GM19351 (cell line): Measurements from ENCODE around the gene NAA10.
A peak's percentile ranks its signal among the peaks of the same experiment; 100 is the strongest.

Experiments
- ATAC-seq: cut with Tn5 transposase; IDR thresholded peaks from one replicate; pipeline ENCODE4 v1.9.1; 2021; ENCODE audit warnings: mild to moderate bottlenecking, moderate library complexity; ENCODE audit not compliant: unreplicated experiment

NAA10 gene

DNA sequence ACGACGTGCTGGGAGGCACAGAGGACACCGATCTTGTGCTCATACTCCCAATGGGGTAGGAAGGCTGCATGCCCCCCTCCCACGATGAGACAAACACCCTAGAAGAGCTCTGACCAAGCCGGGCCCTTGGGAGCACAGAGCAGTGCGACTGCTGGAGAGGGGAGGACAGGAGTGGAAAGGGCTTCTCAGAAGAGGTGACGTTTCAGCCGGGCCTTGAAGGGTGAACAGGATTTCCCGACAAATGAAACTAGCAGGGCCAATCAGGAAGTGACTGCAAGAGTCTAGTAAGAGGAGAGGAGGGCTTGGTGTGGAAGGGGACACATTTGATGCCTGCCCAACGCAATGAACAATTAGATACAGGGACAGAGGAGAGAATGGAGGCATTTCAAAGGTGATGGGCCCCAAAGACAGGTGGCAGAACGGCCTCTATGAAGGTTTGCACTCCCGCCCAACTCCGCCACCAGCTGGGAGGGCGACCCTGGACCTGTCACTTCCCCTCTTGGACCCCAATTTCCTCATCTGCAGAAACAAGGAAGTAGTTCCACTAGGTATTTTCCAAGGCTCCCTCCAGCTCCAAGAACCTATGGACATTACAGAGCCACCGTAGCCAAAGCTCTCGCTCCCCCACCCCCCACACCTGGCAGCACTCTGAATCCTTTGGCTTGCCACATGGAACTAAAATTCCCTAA is 32.8 kb upstream of the NAA10 start:
- ATAC-seq = no peak

DNA sequence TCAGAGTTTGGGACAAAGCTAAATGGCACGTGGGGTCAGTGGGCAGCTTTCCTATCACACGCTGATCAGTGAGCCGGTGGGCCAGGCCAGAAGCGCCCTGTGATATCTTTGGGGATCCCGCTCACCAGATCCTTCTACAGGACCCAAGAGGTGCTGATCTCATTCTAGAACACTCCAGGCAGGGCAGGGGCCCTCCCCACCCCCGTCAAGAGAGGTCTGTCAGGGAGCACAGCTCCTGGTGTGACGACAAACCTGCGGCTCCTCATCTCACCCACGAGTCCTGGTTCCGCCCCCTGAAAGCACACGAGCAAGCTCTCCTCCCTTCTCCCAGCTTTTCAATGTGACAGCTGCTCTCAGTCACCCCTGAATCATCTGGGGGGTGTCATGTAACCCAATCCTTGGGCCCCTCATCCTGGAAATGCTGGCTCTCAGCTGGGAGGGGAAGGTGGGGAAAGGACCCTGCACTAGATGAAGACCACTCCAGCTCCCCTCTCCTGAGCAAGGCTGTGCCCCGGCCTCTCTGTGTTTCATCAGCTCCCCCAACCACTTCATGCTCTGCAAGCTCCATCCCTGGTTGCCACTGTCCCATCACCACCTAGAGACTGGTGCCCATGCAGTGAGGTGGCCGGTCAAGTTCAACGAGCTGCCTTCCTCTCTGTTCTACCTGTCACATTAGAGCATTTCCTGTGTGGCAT is 32.2 kb upstream of the NAA10 start:
- ATAC-seq = no peak

DNA sequence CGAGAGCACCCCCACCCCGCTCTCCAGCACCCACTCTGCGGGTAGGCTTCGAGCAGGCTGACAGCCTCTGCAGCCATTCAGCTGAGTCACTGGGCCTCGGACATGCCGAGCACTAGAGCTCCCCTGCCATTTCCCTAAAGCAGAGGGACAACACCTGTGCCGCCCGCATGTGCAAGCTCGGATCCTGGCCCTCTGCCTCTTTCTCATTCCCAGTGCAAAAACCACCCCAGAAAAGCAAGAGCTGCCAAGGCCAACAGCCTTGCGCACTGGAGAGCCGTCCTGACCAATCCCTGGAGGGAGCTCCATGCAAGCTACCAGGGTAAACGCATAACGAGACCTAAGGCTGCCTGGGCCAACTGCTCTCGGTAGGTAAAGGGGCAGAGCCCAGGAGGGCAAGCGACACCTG is 31.4 kb upstream of the NAA10 start:
- no peak for ATAC-seq

DNA sequence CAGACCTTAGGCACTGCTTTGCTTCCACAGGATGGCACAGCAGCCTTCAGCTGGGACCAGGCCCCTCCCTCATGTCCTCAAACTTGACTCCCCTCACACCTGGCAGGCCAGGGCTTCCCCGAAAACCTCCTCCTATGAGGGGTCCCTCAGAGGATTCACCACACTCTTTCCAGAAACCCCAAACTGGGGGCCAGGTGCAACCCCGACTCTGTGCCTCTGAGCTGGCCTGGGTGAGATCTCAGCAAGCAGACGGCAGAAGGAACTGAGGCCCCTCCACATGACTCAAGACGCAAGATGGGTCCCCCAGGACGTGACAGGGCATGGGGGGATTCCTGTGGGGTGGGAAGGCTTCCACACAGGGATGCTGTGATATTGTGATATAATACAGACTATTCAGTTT is 30.6 kb upstream of the NAA10 start:
- no peak for ATAC-seq

- ATAC-seq = no peak
Observed at GRCh38 chrX:153964105-153964504, 29.3 kb upstream of the NAA10 start.

- no peak for ATAC-seq
Observed at GRCh38 chrX:153963546-153963945, 28.7 kb upstream of the NAA10 start.

DNA sequence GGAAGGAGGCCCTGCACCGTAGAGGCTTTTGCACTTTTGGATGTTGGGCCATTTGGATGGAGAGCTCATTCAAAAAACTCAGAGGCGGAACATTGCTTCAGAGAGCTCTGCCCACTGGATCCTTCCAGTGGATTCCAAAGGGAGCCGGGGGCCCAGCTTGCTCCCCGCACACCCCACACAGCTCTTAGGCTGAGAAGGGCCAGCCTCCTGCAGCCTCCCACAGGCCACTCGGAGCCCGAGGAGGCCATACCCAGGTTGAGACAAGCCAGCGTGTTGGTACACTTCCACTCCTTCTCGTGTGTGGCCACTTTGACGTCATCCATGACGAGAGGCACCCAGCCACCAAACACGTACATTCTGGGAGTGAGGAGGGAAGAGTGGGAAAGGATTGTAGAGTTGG is 26.5 kb upstream of the NAA10 start:
- ATAC-seq = no peak

DNA sequence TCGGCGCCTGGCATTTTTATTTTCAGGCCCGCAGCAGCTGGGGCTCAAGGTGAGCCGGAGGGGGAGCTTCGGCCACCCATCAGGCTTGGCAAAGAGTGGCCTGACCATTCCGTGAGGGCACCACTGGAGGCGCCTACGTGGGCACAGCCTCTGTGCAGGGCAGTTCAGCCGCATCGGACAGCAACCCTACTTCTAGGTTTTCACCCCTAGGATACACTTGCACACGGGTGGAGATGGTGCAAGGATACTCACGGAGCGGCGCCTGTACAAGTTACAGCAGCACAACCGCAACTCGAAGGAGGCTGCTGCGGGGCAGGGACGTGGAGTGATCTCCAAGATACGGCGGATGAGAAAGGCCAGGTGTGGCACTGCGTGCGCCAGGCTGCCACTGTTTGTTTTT is 25.9 kb upstream of the NAA10 start:
- no peak for ATAC-seq

DNA sequence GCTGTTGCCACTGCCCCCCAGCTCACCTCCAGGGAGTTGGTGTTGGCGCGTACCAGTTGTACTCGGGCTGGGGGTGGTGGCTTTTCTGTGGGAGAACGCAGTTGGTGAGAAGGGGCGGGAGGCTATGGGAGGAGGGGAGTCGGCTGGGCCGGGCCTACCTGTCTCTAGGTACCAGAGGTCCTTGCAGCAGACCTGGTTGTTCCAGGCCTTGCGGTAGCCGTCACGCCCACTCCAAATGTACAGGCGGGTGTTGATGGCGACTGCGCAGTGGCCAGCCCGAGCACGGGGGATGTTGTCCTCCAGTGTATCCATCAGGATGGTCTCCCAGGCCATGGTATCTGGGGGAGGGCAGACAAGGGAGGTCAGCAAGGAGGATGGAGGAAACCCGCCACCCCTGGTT is 25.2 kb upstream of the NAA10 start:
- no peak for ATAC-seq

DNA sequence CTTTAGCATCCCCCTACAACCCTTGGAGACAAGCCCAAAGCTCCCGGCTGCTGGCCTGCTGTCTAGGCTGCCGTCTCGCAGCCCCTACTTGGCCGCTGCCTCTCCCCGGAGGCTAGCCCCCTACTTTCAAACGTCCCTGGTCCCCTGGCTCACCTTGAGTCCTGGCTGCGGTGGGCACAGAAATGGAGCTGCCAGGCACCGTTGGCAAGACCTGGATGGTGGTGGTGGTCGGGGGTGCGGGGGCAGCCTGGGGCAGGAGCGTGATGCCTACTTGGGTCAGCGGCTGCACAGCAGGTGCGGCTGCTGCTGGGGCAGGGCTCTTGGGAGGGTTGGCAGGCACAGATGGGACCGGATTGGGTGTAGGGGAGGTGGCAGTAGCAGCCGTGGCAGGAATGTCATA is 24.8 kb upstream of the NAA10 start:
- no peak for ATAC-seq

- ATAC-seq = no peak
Observed at GRCh38 chrX:153958605-153959004, 23.8 kb upstream of the NAA10 start.

GRCh38 chrX:153957224-153957623 is 22.4 kb upstream of the NAA10 start:
- ATAC-seq = no peak

GRCh38 chrX:153956044-153956907 is 21.4 kb upstream of the NAA10 start:
- ATAC-seq = no peak

GRCh38 chrX:153955228-153955732 is 20.4 kb upstream of the NAA10 start:
- ATAC-seq = no peak

DNA sequence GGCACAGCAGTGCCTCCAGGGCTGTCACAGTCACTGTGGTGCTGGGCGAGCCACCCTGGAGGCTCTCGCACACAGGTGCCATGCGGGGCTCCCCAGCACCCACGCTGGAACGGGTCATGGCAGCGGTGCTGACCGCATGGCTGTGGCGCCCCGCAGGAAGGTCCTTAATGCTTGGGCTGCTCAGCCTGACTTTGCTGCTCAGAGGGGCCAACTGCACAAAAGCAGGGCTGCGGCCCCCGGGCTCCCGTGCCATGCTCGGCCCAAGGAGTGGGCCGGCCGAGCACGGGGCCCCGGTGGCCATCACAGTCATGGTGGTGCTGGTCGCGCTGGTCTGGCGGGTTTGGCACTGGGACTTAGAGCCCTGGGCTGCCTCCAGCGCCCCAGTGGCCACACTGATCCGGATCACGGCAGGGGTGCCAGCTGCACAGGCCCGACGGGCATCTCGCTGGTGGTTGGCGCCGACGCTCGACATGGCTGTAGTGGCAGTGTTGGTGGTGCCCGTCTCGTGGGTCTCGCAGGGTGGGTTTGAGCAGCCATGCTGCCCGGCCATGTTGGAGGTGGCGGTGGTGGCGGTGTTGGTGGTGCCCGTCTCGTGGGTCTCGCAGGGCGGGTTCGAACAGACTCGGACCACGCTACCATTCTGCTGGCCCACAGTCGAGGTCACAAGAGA is 19.9 kb upstream of the NAA10 start:
- no peak for ATAC-seq

DNA sequence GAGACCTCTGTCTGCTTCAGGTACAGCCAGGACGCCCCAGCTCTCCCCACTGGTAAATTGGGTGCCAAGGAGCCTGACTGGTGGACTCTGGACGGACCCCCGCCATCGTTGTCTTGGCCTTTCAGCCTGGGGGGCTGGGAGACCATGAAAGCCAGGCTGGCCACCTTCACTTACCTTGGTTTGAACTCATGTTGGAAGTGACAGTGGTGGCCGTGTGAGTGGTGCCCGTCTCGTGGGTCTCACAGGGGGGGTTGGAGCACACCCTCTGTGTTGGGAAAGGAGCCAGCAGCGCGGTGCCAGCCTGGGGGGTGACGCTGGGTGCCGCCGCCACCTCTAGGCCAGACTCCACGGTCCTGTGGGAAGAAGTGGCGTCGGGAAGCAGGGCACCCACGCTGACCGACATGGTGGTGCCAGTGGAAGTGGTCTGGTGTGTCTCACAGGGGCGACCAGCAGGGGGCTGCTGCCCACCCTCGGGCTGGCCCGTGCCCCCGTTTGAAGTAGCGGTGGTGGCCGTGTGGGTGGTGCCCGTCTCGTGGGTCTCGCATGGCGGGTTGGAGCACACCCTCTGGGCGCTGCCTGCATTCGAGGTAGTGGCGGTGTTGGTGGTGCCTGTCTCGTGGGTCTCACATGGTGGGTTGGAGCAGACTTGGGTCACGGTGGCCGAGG is 19.2 kb upstream of the NAA10 start:
- ATAC-seq = no peak

- ATAC-seq = peak; percentile 71
Observed at GRCh38 chrX:153953342-153953830, 18.5 kb upstream of the NAA10 start.

- no peak for ATAC-seq
Observed at GRCh38 chrX:153952373-153953026, 17.7 kb upstream of the NAA10 start.

GRCh38 chrX:153951683-153952372 is 17.0 kb upstream of the NAA10 start:
- ATAC-seq = no peak
